SK-N-SH (cell line): Measurements from ENCODE around the gene TSC22D1.

Experiments
- CTCF ChIP-seq: fragments of 200-600 bp; sonication (generic); IDR thresholded peaks from 2 replicates; pipeline ENCODE4 v1.6.1; 2017; ENCODE audit warnings: antibody characterized with exemption, mild to moderate bottlenecking, moderate library complexity
- ELF1 ChIP-seq: IDR thresholded peaks from 2 replicates; pipeline ENCODE4 v1.4.0; 2012
- GABPA ChIP-seq: IDR thresholded peaks from 2 replicates; pipeline ENCODE4 v1.4.0; 2012; ENCODE audit warnings: low read depth, mild to moderate bottlenecking
- JUND ChIP-seq: IDR thresholded peaks from 2 replicates; pipeline ENCODE4 v1.4.0; 2012
- POLR2AphosphoS5 ChIP-seq: IDR thresholded peaks from 2 replicates; pipeline ENCODE4 v1.6.1; 2012; ENCODE audit warnings: low read depth, low read length
- TAF1 ChIP-seq: IDR thresholded peaks from 2 replicates; pipeline ENCODE4 v1.6.1; 2012; ENCODE audit warnings: low read depth, mild to moderate bottlenecking, low read length, moderate library complexity, borderline replicate concordance
- TCF12 ChIP-seq: IDR thresholded peaks from 2 replicates; pipeline ENCODE4 v1.4.0; 2012

DNA sequence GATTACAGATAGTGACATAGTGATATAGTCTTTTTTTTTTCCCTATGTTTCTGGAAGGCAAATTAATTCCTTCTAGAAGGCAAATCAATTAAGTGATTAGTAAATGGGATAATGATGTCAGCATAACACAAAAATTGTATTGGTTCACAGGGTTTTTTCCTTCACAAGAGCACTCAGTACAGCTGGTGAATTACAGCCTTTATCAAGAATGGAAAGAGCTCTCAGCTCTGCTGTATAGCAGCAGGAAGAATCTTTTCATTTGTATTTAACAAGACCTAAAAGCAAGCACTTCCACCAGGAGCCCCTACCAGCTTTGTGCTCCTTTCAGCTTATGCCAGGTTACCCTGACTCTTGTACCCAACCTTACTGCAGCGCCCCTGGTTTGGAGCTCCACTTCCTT, 111.7 kb downstream of the TSC22D1 start:
- no peak for TF ChIP-seq CTCF
- no peak for TF ChIP-seq TCF12
- no peak for TF ChIP-seq ELF1
- TF ChIP-seq POLR2AphosphoS5 = no peak
- TF ChIP-seq GABPA = no peak
- TF ChIP-seq JUND = no peak
- no peak for TF ChIP-seq TAF1
